Measurements from ENCODE around the gene TMEM204.

Gene TMEM204

DNA sequence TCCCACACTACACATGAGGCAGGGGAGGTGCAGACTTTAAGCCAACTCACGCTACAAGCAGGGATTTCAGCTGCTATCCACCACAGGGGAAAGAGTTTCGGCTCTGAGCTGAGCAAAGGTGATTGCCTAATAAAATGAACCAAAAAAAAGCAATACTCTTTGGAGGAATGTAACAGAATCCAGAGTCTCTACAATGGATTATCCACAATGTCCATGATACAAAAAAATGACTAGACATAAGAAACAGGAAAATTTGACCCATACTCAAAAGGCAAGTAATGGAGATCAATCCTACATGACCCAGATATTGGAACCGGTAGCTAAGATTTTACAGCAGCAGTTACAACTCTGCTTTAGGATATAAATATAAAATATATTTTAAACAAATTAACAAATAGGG, 19.0 kb upstream of the TMEM204 start:
- no peak overlapping the region for H3K27ac ChIP-seq (ENCODE audit: extremely low read depth, low read depth, low read length)
- H3K9me3 ChIP-seq (ENCODE audit: control insufficient read depth, insufficient read depth, low read depth, low read length), result no peaks in the 10 kb centered on the region
- TF ChIP-seq, protein P1, sequence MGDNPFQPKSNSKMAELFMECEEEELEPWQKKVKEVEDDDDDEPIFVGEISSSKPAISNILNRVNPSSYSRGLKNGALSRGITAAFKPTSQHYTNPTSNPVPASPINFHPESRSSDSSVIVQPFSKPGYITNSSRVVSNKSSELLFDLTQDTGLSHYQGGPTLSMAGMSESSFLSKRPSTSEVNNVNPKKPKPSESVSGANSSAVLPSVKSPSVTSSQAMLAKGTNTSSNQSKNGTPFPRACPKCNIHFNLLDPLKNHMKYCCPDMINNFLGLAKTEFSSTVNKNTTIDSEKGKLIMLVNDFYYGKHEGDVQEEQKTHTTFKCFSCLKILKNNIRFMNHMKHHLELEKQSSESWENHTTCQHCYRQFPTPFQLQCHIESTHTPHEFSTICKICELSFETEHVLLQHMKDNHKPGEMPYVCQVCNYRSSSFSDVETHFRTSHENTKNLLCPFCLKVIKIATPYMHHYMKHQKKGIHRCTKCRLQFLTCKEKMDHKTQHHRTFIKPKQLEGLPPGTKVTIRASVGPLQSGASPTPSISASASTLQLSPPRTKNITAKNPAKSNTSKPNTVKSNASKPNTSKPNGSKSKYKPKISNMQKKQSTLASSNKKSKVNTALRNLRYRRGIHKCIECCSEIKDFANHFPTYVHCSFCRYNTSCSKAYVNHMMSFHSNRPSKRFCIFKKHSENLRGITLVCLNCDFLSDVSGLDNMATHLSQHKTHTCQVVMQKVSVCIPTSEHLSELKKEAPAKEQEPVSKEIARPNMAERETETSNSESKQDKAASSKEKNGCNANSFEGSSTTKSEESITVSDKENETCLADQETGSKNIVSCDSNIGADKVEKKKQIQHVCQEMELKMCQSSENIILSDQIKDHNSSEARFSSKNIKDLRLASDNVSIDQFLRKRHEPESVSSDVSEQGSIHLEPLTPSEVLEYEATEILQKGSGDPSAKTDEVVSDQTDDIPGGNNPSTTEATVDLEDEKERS (tag by site-specific recombination; IDR thresholded peaks at IDR 0.05), result 0 out of 2 replicates have a peak, but pooled peaks have one; percentile 54
- peak; percentile 86 for TF ChIP-seq SETDB1 (IDR thresholded peaks at IDR 0.05; ENCODE audit: insufficient read length, low read length)
- TF ChIP-seq, protein P2, sequence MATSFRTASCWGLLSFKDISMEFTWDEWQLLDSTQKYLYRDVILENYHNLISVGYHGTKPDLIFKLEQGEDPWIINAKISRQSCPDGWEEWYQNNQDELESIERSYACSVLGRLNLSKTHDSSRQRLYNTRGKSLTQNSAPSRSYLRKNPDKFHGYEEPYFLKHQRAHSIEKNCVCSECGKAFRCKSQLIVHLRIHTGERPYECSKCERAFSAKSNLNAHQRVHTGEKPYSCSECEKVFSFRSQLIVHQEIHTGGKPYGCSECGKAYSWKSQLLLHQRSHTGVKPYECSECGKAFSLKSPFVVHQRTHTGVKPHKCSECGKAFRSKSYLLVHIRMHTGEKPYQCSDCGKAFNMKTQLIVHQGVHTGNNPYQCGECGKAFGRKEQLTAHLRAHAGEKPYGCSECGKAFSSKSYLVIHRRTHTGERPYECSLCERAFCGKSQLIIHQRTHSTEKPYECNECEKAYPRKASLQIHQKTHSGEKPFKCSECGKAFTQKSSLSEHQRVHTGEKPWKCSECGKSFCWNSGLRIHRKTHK (tag by site-specific recombination; IDR thresholded peaks at IDR 0.05), result peak; percentile 94
- TF ChIP-seq ZNF654 (tag by site-specific recombination; IDR thresholded peaks at IDR 0.05; ENCODE audit: low read depth), result no peak
- TF ChIP-seq ZNF549 (tag by site-specific recombination; IDR thresholded peaks at IDR 0.05), result 0 out of 2 replicates have a peak, but pooled peaks have one; percentile 29
- ChIA-PET CTCF (interaction anchor here (0.9 kb wide), 2 partner anchors 191 to 209 kb away, joined by 3 to 5 read pairs; no protein-coding TSS in a partner anchor), POLR2A (no interaction called here)
- H3K4me1 ChIP-seq (ENCODE audit: control insufficient read depth, insufficient read depth, low read length), result no peaks in the 10 kb centered on the region
- no peak overlapping the region for H3K4me3 ChIP-seq (ENCODE audit: low read depth, low read length)
- H3K36me3 ChIP-seq (ENCODE audit: control insufficient read depth in 2 of 2, insufficient read depth in 1 of 2, low read length in 2 of 2), result peaks cover 0 to 29% of the 10 kb centered on the region in 2 experiments; a peak in 2 of 3 replicates

DNA sequence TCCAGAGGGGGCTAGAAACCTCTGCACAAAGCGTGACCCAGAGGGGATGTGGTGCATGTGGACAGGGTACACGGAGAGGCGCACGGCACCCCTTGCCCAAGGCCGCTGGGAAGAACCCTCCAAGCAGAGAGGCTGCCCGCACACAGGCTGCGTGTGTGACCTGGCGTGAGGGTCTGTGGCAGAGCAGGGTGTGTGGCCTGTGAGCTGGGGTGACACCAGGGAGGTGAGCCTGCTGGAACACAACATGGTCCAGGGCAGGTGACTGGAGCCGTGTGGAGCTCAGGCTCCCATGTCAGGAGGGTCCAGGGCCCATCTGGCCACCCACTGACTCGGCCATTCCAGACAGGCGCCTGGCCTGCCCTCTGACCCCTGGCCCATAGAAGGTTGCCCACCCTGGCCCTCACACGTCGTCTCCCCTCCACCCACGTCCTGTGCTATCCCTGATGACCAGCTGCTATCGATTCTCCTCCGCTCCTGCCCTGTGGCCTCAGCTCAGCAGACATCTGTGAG, 14.8 kb upstream of the TMEM204 start:
- Histone ChIP-seq H3K36me3 (ENCODE audit: control insufficient read depth in 2 of 2, insufficient read depth in 1 of 2, low read length in 2 of 2) (peaks cover 0 to 24% of the 10 kb centered on the region in 2 experiments; a peak in 2 of 3 replicates), H3K27ac (ENCODE audit: extremely low read depth, low read depth, low read length) (no peak overlapping the region), H3K4me1 (ENCODE audit: control insufficient read depth, insufficient read depth, low read length) (no peaks in the 10 kb centered on the region), H3K4me3 (ENCODE audit: low read depth, low read length) (no peak overlapping the region), H3K9me3 (ENCODE audit: control insufficient read depth, insufficient read depth, low read depth, low read length) (no peaks in the 10 kb centered on the region)
- ChIA-PET POLR2A (no interaction called here), CTCF (no interaction called here)
- TF ChIP-seq ZNF112 (tag by site-specific recombination; IDR thresholded peaks at IDR 0.05), result no peak
- no peak for TF ChIP-seq GLIS2 (tag by site-specific recombination; IDR thresholded peaks at IDR 0.05)

DNA sequence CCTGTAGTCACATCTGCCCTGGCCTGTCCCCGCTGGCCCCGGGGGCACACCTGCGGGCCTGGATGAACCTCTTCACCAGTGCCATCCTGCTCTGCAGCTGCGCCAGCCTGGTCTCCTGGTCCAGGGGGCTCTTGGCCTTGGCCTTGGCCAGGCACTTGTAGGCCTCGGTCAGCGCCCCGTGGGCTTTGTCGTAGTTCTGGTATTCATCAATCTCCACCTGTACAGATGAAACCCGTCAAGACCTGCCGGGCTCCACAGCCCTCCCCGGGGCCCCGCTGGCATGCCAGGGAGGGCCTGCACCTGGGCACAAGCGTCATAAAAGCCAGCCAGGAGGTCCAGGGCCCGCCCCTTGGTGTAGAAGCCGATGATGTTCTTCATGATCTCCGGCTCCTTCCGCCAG, 13.6 kb upstream of the TMEM204 start:
- peaks cover 0 to 27% of the 10 kb centered on the region in 2 experiments; a peak in 2 of 3 replicates for H3K36me3 ChIP-seq (ENCODE audit: control insufficient read depth in 2 of 2, insufficient read depth in 1 of 2, low read length in 2 of 2)
- POLR2A ChIA-PET, result no interaction called here
- H3K4me1 ChIP-seq (ENCODE audit: control insufficient read depth, insufficient read depth, low read length), result no peaks in the 10 kb centered on the region
- H3K4me3 ChIP-seq (ENCODE audit: low read depth, low read length), result no peak overlapping the region
- H3K9me3 ChIP-seq (ENCODE audit: control insufficient read depth, insufficient read depth, low read depth, low read length), result no peaks in the 10 kb centered on the region
- TF ChIP-seq ZNF529 (tag by site-specific recombination; IDR thresholded peaks at IDR 0.05; ENCODE audit: insufficient replicate concordance), result no peak
- TF ChIP-seq ZBTB48 (tag by site-specific recombination; IDR thresholded peaks at IDR 0.05), result no peak
- TF ChIP-seq, protein P3, sequence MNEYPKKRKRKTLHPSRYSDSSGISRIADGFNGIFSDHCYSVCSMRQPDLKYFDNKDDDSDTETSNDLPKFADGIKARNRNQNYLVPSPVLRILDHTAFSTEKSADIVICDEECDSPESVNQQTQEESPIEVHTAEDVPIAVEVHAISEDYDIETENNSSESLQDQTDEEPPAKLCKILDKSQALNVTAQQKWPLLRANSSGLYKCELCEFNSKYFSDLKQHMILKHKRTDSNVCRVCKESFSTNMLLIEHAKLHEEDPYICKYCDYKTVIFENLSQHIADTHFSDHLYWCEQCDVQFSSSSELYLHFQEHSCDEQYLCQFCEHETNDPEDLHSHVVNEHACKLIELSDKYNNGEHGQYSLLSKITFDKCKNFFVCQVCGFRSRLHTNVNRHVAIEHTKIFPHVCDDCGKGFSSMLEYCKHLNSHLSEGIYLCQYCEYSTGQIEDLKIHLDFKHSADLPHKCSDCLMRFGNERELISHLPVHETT (tag by site-specific recombination; IDR thresholded peaks at IDR 0.05), result no peak
- no peak for TF ChIP-seq ZNF311 (tag by site-specific recombination; IDR thresholded peaks at IDR 0.05; ENCODE audit: borderline replicate concordance)
- CTCF ChIA-PET, result interaction anchor here (0.5 to 0.7 kb wide), 2 partner anchors 40 to 326 kb away, joined by 3 to 5 read pairs; no protein-coding TSS in a partner anchor
- H3K27ac ChIP-seq (ENCODE audit: extremely low read depth, low read depth, low read length), result no peak overlapping the region

DNA sequence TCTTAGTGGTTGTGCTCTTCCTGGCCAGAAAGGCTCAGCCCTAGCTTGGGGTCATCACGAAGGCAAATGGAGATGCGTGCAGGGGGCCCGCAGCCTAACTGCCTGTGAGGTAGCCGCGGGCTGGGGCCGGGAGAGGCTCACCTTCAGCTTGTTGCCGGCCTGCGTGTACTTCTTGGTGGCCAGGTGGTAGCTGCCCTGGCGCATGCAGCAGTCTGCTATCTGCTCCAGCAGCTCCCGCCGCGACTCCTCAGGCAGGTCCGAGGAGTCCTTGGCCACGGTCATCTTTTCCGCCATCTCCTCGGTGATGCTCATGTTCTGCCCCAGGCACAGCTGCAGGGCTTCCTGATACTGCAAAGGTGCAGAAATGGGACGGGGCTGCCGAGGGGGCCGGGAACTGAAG, 13.0 kb upstream of the TMEM204 start:
- Histone ChIP-seq H3K4me1 (ENCODE audit: control insufficient read depth, insufficient read depth, low read length) (no peaks in the 10 kb centered on the region), H3K27ac (ENCODE audit: extremely low read depth, low read depth, low read length) (no peak overlapping the region), H3K36me3 (ENCODE audit: control insufficient read depth in 2 of 2, insufficient read depth in 1 of 2, low read length in 2 of 2) (peaks cover 0 to 27% of the 10 kb centered on the region in 2 experiments; a peak in 2 of 3 replicates), H3K9me3 (ENCODE audit: control insufficient read depth, insufficient read depth, low read depth, low read length) (no peaks in the 10 kb centered on the region), H3K4me3 (ENCODE audit: low read depth, low read length) (no peak overlapping the region)
- CTCF ChIA-PET, result interaction anchor here (0.5 to 0.7 kb wide), 3 partner anchors 18 to 326 kb away, joined by 3 to 5 read pairs (median 5); no protein-coding TSS in a partner anchor
- POLR2A ChIA-PET, result no interaction called here
- TF ChIP-seq, protein P4, sequence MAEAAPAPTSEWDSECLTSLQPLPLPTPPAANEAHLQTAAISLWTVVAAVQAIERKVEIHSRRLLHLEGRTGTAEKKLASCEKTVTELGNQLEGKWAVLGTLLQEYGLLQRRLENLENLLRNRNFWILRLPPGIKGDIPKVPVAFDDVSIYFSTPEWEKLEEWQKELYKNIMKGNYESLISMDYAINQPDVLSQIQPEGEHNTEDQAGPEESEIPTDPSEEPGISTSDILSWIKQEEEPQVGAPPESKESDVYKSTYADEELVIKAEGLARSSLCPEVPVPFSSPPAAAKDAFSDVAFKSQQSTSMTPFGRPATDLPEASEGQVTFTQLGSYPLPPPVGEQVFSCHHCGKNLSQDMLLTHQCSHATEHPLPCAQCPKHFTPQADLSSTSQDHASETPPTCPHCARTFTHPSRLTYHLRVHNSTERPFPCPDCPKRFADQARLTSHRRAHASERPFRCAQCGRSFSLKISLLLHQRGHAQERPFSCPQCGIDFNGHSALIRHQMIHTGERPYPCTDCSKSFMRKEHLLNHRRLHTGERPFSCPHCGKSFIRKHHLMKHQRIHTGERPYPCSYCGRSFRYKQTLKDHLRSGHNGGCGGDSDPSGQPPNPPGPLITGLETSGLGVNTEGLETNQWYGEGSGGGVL (tag by site-specific recombination; IDR thresholded peaks at IDR 0.05), result no peak
- TF ChIP-seq ZNF211 (tag by site-specific recombination; IDR thresholded peaks at IDR 0.05; ENCODE audit: low read depth) (no peak), GLIS1 (tag by site-specific recombination; IDR thresholded peaks at IDR 0.05) (no peak)
- TF ChIP-seq, protein P5, sequence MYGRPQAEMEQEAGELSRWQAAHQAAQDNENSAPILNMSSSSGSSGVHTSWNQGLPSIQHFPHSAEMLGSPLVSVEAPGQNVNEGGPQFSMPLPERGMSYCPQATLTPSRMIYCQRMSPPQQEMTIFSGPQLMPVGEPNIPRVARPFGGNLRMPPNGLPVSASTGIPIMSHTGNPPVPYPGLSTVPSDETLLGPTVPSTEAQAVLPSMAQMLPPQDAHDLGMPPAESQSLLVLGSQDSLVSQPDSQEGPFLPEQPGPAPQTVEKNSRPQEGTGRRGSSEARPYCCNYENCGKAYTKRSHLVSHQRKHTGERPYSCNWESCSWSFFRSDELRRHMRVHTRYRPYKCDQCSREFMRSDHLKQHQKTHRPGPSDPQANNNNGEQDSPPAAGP (tag by site-specific recombination; IDR thresholded peaks at IDR 0.05), result no peak
- TF ChIP-seq, protein P6, sequence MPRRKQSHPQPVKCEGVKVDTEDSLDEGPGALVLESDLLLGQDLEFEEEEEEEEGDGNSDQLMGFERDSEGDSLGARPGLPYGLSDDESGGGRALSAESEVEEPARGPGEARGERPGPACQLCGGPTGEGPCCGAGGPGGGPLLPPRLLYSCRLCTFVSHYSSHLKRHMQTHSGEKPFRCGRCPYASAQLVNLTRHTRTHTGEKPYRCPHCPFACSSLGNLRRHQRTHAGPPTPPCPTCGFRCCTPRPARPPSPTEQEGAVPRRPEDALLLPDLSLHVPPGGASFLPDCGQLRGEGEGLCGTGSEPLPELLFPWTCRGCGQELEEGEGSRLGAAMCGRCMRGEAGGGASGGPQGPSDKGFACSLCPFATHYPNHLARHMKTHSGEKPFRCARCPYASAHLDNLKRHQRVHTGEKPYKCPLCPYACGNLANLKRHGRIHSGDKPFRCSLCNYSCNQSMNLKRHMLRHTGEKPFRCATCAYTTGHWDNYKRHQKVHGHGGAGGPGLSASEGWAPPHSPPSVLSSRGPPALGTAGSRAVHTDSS (tag by site-specific recombination; IDR thresholded peaks at IDR 0.05), result no peak
